ENCODE measurements around the gene ARMCX2.

ARMCX2 gene

DNA sequence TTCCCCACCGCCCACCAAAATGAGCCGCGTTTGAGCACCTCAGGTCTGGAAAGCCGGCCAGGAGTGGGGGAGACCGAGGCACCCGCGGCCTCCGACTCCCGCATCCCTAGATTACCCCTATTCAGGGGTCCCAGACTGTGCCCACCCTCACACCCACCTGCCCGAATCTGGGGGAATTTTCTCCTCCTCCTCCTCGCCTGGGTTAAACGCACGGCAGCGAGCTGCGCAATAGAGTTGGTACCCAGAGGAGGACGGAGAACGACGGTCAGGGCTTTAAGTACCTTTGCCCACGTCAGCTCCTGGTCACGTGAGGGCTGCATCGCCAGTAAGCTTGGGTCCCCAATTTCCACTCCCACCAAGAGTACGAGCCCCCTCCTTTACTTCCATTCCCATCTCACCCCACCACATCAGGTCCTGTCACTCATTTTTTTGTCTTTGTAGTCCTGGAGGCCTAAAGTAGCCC lies at the start of gene ARMCX2:
ARMCX2 (minus strand) TSS at position 250 of the 463 bp plus-strand sequence. CDS start 2,262 bp downstream, outside the sequence.
- in situ Hi-C loops (cut with HindIII; ENCODE audit: low sequenced_read_pairs) = no loop called here
- peak within 1 kb of the TSS; percentile 71 for H3K4me3 ChIP-seq (ENCODE audit: low read depth, low read length)
- peak; percentile 53 for DNase-seq (ENCODE audit: low read depth, low spot score)
- TF ChIP-seq, protein P1, sequence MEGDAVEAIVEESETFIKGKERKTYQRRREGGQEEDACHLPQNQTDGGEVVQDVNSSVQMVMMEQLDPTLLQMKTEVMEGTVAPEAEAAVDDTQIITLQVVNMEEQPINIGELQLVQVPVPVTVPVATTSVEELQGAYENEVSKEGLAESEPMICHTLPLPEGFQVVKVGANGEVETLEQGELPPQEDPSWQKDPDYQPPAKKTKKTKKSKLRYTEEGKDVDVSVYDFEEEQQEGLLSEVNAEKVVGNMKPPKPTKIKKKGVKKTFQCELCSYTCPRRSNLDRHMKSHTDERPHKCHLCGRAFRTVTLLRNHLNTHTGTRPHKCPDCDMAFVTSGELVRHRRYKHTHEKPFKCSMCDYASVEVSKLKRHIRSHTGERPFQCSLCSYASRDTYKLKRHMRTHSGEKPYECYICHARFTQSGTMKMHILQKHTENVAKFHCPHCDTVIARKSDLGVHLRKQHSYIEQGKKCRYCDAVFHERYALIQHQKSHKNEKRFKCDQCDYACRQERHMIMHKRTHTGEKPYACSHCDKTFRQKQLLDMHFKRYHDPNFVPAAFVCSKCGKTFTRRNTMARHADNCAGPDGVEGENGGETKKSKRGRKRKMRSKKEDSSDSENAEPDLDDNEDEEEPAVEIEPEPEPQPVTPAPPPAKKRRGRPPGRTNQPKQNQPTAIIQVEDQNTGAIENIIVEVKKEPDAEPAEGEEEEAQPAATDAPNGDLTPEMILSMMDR (IDR thresholded peaks at IDR 0.05; ENCODE audit: low read depth, low read length) = no peak

DNA sequence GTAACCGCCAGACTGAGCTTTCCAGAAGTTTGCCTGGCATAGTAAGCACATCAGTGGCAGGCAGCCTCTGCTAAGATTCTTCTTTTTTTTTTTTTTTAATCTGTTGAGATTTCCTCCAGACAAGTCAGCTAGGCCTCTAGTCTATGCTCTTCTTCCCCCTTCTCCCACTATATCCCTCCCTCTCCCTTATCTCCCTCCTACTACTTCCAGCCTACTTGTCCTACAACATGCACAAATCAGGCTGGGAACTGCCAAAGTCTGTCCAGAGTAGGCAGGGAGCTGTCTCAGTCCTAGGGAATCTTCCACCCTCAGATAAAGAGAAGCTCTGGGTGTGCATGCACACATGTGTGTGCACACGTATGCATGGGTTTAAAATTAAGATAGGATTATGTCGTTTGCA lies 49.7 kb upstream of the ARMCX2 start:
- in situ Hi-C loops (cut with HindIII; ENCODE audit: low sequenced_read_pairs) = no loop called here
- H3K4me3 ChIP-seq (ENCODE audit: low read depth, low read length) = no peak overlapping the region
- DNase-seq (ENCODE audit: low read depth, low spot score) = no peak
- TF ChIP-seq, protein P1 (IDR thresholded peaks at IDR 0.05; ENCODE audit: low read depth, low read length) = no peak

- DNase-seq (ENCODE audit: low read depth, low spot score) = no peak
- TF ChIP-seq, protein P1 (IDR thresholded peaks at IDR 0.05; ENCODE audit: low read depth, low read length) = no peak
- H3K4me3 ChIP-seq (ENCODE audit: low read depth, low read length) = no peak overlapping the region
- in situ Hi-C loops (cut with HindIII; ENCODE audit: low sequenced_read_pairs) = no loop called here
Measured at GRCh38 chrX:101708163-101708562, 48.5 kb upstream of the ARMCX2 start.

DNA sequence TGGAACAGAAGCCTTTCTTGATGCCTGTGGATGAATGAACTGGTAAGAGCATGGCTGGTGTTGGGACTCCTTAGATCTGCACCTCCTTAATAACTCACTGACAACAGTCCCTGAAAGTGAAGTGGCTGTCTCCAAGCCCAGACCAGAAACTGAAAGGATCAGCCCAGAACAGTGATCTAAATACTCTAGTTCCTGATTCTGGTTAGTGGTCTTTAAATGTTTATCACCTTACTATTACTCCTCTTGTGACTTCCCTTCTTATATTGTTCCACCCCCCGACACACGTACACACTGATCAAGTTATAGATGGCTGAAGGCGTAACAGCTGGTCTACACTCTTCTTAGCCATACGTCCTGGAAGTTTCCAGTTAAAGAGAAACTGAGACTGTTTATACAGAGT lies 33.8 kb upstream of the ARMCX2 start:
- DNase-seq (ENCODE audit: low read depth, low spot score) = no peak
- TF ChIP-seq, protein P1 (IDR thresholded peaks at IDR 0.05; ENCODE audit: low read depth, low read length) = no peak
- in situ Hi-C loops (cut with HindIII; ENCODE audit: low sequenced_read_pairs) = no loop called here
- no peak overlapping the region for H3K4me3 ChIP-seq (ENCODE audit: low read depth, low read length)

GRCh38 chrX:101691835-101692234 lies 32.2 kb upstream of the ARMCX2 start:
- in situ Hi-C loops (cut with HindIII; ENCODE audit: low sequenced_read_pairs) = no loop called here
- TF ChIP-seq, protein P1 (IDR thresholded peaks at IDR 0.05; ENCODE audit: low read depth, low read length) = no peak
- no peak overlapping the region for H3K4me3 ChIP-seq (ENCODE audit: low read depth, low read length)
- no peak for DNase-seq (ENCODE audit: low read depth, low spot score)

DNA sequence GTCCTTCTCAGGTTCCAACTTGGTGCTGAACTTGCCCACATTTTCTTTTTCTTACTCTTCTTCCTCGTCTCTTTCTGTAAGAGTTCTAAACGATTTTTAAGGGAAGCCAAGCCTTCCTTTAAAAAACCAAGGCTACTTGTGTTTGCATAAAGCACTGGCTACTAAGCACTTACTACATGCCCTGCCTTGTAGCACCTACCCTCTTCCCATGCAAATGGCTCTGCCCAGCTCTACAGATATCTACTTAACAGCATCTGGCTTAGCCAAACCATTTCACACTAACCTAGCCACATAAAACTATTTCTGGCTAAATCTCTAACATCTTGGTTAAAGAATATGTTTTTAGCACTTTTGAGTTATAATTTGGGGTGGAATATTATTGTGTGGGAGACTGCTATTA lies 26.9 kb upstream of the ARMCX2 start:
- TF ChIP-seq, protein P1 (IDR thresholded peaks at IDR 0.05; ENCODE audit: low read depth, low read length) = no peak
- in situ Hi-C loops (cut with HindIII; ENCODE audit: low sequenced_read_pairs) = no loop called here
- DNase-seq (ENCODE audit: low read depth, low spot score) = no peak
- H3K4me3 ChIP-seq (ENCODE audit: low read depth, low read length) = no peak overlapping the region

DNA sequence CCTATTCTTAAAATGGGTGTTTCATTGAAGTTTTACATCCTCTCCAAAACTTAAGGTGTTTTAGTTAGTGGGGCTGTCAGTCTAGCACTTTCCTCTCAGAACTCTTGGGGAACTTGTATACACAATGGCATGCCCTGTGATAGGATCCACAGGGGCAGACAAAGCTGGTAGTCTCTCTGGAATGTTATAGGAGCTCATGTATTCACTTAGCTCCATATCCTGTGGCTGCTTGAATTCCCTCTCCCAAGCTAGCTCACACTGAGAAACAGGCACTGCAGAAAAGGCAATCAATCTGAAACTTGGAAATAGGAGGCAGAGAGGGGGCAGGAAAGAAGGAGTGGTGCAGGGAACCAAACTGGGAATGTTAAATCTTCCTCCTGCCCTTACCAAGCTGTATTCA lies 26.3 kb upstream of the ARMCX2 start:
- in situ Hi-C loops (cut with HindIII; ENCODE audit: low sequenced_read_pairs) = no loop called here
- TF ChIP-seq, protein P1 (IDR thresholded peaks at IDR 0.05; ENCODE audit: low read depth, low read length) = no peak
- no peak overlapping the region for H3K4me3 ChIP-seq (ENCODE audit: low read depth, low read length)
- DNase-seq (ENCODE audit: low read depth, low spot score) = peak; percentile 3

Measured in astrocyte of the spinal cord (primary cell).